Measurements from ENCODE around the gene NHSL2. TPM values are rescaled to one million over a fixed set of nuclear protein-coding genes. Genes with fewer than 3 reads are reported as not detected.

The NHSL2 gene
- total RNA-seq, 1 experiment from 2014 or later = 0.58 TPM

DNA sequence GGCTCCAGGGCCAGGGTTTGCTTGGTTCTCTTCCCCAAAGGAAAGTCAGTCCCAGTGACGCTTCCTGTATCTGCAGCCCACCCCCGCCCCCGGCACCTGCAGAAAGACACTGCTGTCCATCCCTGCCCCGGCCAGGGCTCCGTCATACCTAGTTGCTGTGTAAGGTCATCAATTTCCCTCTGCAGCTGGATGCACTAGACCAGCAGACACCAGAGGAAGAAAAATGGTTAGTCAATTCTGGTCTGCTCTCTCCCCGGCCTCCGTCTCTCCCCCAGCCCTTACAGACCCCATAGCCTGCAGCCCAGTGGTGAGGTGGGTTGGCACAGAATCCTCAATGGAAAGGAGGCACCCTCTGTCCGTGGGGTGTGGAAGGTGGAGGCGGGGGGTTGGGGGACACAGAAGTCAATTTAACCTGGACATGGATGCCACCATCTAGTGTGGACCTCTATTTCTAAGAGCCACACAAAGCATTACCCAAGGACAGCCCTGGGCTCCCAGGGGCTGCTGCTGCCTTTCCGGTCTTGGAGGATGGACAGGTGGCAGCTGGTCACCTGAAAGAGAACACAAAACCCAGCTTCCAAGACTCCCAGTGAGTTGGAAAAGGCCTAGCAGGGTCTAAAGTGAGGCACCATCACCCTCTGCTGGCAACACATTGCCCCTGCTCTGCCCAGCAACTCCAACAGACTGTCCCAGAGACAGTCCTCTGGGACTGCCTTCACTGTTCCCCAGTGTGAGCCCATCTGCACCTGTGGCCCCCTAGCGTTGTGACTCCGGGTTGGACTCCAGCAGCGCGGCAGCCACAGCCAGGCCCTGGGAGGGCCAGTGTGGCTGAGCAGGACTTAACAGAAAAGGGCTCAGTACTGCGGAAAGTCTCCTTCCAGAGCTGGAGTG, 40.2 kb upstream of the NHSL2 start:
- CTCF ChIA-PET = interaction anchor here (0.5 kb wide), 1 partner anchor 40 kb away, joined by 3 read pairs; no protein-coding TSS in a partner anchor
- BruUV-seq (replicated peaks) = no TSS peak
- H3K4me1 ChIP-seq (ENCODE audit: insufficient read depth, low read length, poor library complexity, severe bottlenecking) = no peaks in the 10 kb centered on the region
- no peak overlapping the region for H3K27ac ChIP-seq (ENCODE audit: low read depth, low read length, poor library complexity, severe bottlenecking)
- peak; percentile 14 for DNase-seq (ENCODE audit: low spot score)
- TF ChIP-seq EZH2 (IDR thresholded peaks at IDR 0.05; ENCODE audit: borderline replicate concordance, low read depth, low read length, poor library complexity, severe bottlenecking) = no peak
- TF ChIP-seq, protein P1, sequence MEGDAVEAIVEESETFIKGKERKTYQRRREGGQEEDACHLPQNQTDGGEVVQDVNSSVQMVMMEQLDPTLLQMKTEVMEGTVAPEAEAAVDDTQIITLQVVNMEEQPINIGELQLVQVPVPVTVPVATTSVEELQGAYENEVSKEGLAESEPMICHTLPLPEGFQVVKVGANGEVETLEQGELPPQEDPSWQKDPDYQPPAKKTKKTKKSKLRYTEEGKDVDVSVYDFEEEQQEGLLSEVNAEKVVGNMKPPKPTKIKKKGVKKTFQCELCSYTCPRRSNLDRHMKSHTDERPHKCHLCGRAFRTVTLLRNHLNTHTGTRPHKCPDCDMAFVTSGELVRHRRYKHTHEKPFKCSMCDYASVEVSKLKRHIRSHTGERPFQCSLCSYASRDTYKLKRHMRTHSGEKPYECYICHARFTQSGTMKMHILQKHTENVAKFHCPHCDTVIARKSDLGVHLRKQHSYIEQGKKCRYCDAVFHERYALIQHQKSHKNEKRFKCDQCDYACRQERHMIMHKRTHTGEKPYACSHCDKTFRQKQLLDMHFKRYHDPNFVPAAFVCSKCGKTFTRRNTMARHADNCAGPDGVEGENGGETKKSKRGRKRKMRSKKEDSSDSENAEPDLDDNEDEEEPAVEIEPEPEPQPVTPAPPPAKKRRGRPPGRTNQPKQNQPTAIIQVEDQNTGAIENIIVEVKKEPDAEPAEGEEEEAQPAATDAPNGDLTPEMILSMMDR (conservative IDR thresholded peaks at IDR 0.05; ENCODE audit: low read depth, low read length) = peak; percentile 37
- no peaks in the 10 kb centered on the region for H3K36me3 ChIP-seq (ENCODE audit: insufficient read depth, low read length, poor library complexity, severe bottlenecking)
- no peaks in the 10 kb centered on the region for H3K9me3 ChIP-seq (ENCODE audit: low read depth, low read length, poor library complexity, severe bottlenecking)
- intact Hi-C loops (cut with micrococcal nuclease; ENCODE audit: unreplicated experiment) = no loop called here
- no peak overlapping the region for H3K4me3 ChIP-seq (ENCODE audit: low read depth, low read length, poor library complexity, severe bottlenecking)
- peaks cover 24% of the 10 kb centered on the region for H3K27me3 ChIP-seq (replicated peaks; ENCODE audit: insufficient read depth, low read depth, low read length, poor library complexity)
- POLR2A ChIA-PET (ENCODE audit: low non-redundant PET) = no interaction called here

DNA sequence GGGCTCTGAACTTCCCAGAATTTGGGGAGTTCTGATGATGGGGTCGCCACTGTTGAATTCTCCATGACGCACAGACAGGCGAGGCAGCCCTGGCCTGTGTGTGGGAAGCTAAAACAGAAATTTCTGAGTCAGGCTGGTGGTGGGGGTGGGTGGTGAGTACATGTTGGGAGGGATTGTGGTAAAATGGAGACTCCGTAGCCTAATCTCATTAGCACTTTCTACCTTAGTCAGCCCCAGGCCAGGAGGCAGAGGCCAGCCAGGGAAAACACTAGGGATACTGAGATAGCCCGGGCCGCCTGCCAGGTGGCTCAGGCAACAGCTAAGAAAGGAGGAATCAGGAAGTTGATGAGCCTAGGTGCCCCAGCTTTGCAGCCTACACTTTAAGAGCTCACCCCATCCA, 39.3 kb upstream of the NHSL2 start:
- no peak overlapping the region for H3K4me3 ChIP-seq (ENCODE audit: low read depth, low read length, poor library complexity, severe bottlenecking)
- POLR2A ChIA-PET (ENCODE audit: low non-redundant PET) = no interaction called here
- peaks cover 14% of the 10 kb centered on the region for H3K27me3 ChIP-seq (replicated peaks; ENCODE audit: insufficient read depth, low read depth, low read length, poor library complexity)
- DNase-seq (ENCODE audit: low spot score) = no peak
- CTCF ChIA-PET = no interaction called here
- no peaks in the 10 kb centered on the region for H3K36me3 ChIP-seq (ENCODE audit: insufficient read depth, low read length, poor library complexity, severe bottlenecking)
- no TSS peak for BruUV-seq (replicated peaks)
- TF ChIP-seq EZH2 (IDR thresholded peaks at IDR 0.05; ENCODE audit: borderline replicate concordance, low read depth, low read length, poor library complexity, severe bottlenecking) = no peak
- TF ChIP-seq, protein P1 (conservative IDR thresholded peaks at IDR 0.05; ENCODE audit: low read depth, low read length) = no peak
- H3K4me1 ChIP-seq (ENCODE audit: insufficient read depth, low read length, poor library complexity, severe bottlenecking) = no peaks in the 10 kb centered on the region
- no peaks in the 10 kb centered on the region for H3K9me3 ChIP-seq (ENCODE audit: low read depth, low read length, poor library complexity, severe bottlenecking)
- no peak overlapping the region for H3K27ac ChIP-seq (ENCODE audit: low read depth, low read length, poor library complexity, severe bottlenecking)
- intact Hi-C loops (cut with micrococcal nuclease; ENCODE audit: unreplicated experiment) = no loop called here

DNA sequence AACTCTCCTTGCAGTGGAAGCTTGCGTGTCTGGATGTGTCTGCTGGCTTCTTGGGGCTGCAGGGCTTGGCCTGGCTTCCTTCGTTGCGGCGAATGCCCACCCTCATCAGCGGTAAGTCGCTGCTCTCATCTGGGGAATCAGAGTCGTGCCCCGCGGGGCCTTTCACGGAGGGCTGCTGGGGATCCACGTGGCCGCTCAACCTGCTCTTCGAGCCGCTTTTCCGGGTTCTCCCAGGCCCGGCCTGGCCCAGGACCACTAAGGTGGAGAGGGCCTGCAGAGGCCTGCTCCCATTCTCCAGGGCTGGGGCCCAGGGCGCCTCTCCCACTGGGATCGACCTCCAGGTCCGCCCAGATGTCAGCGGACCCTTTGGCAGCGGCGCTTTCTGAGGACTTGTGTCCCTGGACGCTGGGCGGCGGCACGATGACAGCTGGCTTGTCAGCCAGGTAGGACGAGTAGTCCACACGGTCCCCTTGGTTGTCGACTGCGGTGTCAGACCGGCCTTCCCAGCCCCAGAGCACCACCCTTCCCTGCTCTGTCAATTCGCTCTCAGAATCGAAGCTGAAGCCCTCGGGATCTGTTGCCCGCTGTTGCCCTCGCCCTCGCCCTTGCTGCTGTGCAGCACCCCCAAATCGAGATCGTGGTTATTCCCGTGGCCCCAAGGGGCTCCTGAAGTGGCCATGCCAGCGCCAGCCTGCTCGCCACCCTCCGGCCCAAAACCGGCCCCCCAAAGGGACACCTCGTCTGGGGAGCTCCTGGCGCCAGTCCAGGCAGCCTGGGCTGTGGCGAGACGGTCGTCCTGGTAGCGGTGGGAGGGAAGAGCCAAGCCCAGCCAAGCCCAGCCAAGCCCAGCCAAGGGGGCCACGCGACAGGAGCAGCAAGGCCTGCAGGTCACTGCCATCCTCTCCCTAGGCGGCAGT, 37.8 kb upstream of the NHSL2 start:
- Histone ChIP-seq H3K9me3 (ENCODE audit: low read depth, low read length, poor library complexity, severe bottlenecking) (no peaks in the 10 kb centered on the region), H3K4me1 (ENCODE audit: insufficient read depth, low read length, poor library complexity, severe bottlenecking) (no peaks in the 10 kb centered on the region), H3K36me3 (ENCODE audit: insufficient read depth, low read length, poor library complexity, severe bottlenecking) (no peaks in the 10 kb centered on the region), H3K27ac (ENCODE audit: low read depth, low read length, poor library complexity, severe bottlenecking) (no peak overlapping the region), H3K27me3 (replicated peaks; ENCODE audit: insufficient read depth, low read depth, low read length, poor library complexity) (peaks cover 5% of the 10 kb centered on the region), H3K4me3 (ENCODE audit: low read depth, low read length, poor library complexity, severe bottlenecking) (no peak overlapping the region)
- intact Hi-C loops (cut with micrococcal nuclease; ENCODE audit: unreplicated experiment) = no loop called here
- TF ChIP-seq, protein P1 (conservative IDR thresholded peaks at IDR 0.05; ENCODE audit: low read depth, low read length) = no peak
- TF ChIP-seq EZH2 (IDR thresholded peaks at IDR 0.05; ENCODE audit: borderline replicate concordance, low read depth, low read length, poor library complexity, severe bottlenecking) = no peak
- BruUV-seq (replicated peaks) = no TSS peak
- POLR2A ChIA-PET (ENCODE audit: low non-redundant PET) = no interaction called here
- DNase-seq (ENCODE audit: low spot score) = no peak
- CTCF ChIA-PET = no interaction called here

Measured in A673 (cell line).